Activated CD4-positive, alpha-beta T cell treated with anti-CD3 and anti-CD28 coated beads for 36 hours (primary cell): ENCODE results near the gene HSPH1. TPM values are rescaled to one million over a fixed set of nuclear protein-coding genes. Genes with fewer than 3 reads are reported as not detected.
A peak's percentile ranks its signal among the peaks of the same experiment; 100 is the strongest.

ENCODE experiments used
- ATAC-seq: fragments of 200-7000 bp; cut with Tn5 transposase; one replicate; pipeline ENCODE4 v1.10.0; 2021; ENCODE audit warnings: mild to moderate bottlenecking, moderate library complexity
- CTCF ChIA-PET: fragments of 350-600 bp; sonication (Branson Sonifier 250); formaldehyde crosslinking; loops from one replicate; lab custom pipeline; 2021; ENCODE audit warnings: antibody characterized with exemption; lab: Charles Lee
- POLR2A ChIA-PET: fragments of 350-600 bp; sonication (Branson Sonifier 250); formaldehyde crosslinking; loops from one replicate; lab custom pipeline; 2021; ENCODE audit warnings: antibody characterized with exemption, inconsistent platforms; lab: Charles Lee
- DNase-seq: peaks from one replicate; pipeline ENCODE4 v3.0.0-alpha.2; 2020
- H3K27ac Mint-ChIP-seq: one replicate; pipeline ENCODE4 v1.8.0; 2021; ENCODE audit warnings: mixed read lengths
- H3K27me3 Mint-ChIP-seq: one replicate; pipeline ENCODE4 v1.8.0; 2021; ENCODE audit warnings: mixed read lengths
- H3K36me3 Mint-ChIP-seq: one replicate; pipeline ENCODE4 v1.8.0; 2021; ENCODE audit warnings: low read depth, mixed read lengths
- H3K4me1 Mint-ChIP-seq: one replicate; pipeline ENCODE4 v1.8.0; 2021; ENCODE audit warnings: mixed read lengths
- H3K4me3 Mint-ChIP-seq: one replicate; pipeline ENCODE4 v1.8.0; 2021; ENCODE audit warnings: mild to moderate bottlenecking, moderate library complexity, mixed read lengths
- H3K9me3 Mint-ChIP-seq: one replicate; pipeline ENCODE4 v1.8.0; 2021; ENCODE audit warnings: low read depth, mixed read lengths
- intact Hi-C, 2 experiments: fragments of 100-400 bp; cut with DNase I in 1 of 2; cut with micrococcal nuclease in 1 of 2; formaldehyde crosslinking; loops; one replicate each; pipeline versions ENCODE4 v1.14.2 to v1.15.1; 2022 to 2024; cut with DNase I, micrococcal nuclease
- total RNA-seq, 2 experiments: library from RNA; stranded (reverse); gene quantifications; one replicate each; pipeline ENCODE4 v1.2.3, GENCODE V29; 2021

The HSPH1 gene
- total RNA-seq, 2 experiments from 2014 or later = 229 to 259 TPM

- ChIA-PET CTCF (interaction anchor here (1.0 kb wide), 1 partner anchor 49 kb away, joined by 3 read pairs; no protein-coding TSS in a partner anchor), POLR2A (no interaction called here)
- ATAC-seq (no peak), DNase-seq (no peak)
- Mint-ChIP-seq H3K27me3 (peaks cover 31% of the 10 kb centered on the region), H3K9me3 (no peaks in the 10 kb centered on the region), H3K4me3 (no peak overlapping the region), H3K36me3 (no peaks in the 10 kb centered on the region), H3K27ac (no peak overlapping the region), H3K4me1 (peaks cover 5% of the 10 kb centered on the region)
- intact Hi-C loops = no loop called here
Measured at GRCh38 chr13:31094331-31095015, 67.2 kb downstream of the HSPH1 start.

- POLR2A ChIA-PET = no interaction called here
- CTCF ChIA-PET = interaction anchor here (0.7 kb wide), 1 partner anchor 22 kb away, joined by 3 read pairs; no protein-coding TSS in a partner anchor
- ATAC-seq = no peak
- H3K4me3 Mint-ChIP-seq = no peak overlapping the region
- H3K4me1 Mint-ChIP-seq = peaks cover 5% of the 10 kb centered on the region
- no peak overlapping the region for H3K27ac Mint-ChIP-seq
- intact Hi-C loops = no loop called here
- H3K36me3 Mint-ChIP-seq = no peaks in the 10 kb centered on the region
- no peak for DNase-seq
- H3K9me3 Mint-ChIP-seq = no peaks in the 10 kb centered on the region
- peaks cover 27% of the 10 kb centered on the region for H3K27me3 Mint-ChIP-seq
Measured at GRCh38 chr13:31093145-31093885, 68.4 kb downstream of the HSPH1 start.

GRCh38 chr13:31092646-31093045 lies 69.1 kb downstream of the HSPH1 start:
- ATAC-seq = no peak
- CTCF ChIA-PET = no interaction called here
- intact Hi-C loops = no loop called here

GRCh38 chr13:31090961-31091624 lies 70.6 kb downstream of the HSPH1 start:
- H3K9me3 Mint-ChIP-seq = no peaks in the 10 kb centered on the region
- H3K27me3 Mint-ChIP-seq = peaks cover 29% of the 10 kb centered on the region
- ChIA-PET POLR2A (no interaction called here), CTCF (interaction anchor here (0.7 kb wide), 1 partner anchor 32 kb away, joined by 3 read pairs; no protein-coding TSS in a partner anchor)
- intact Hi-C loops = no loop called here
- no peaks in the 10 kb centered on the region for H3K36me3 Mint-ChIP-seq
- peak; percentile 39 for ATAC-seq
- no peak overlapping the region for H3K27ac Mint-ChIP-seq
- DNase-seq = peak; percentile 21
- no peak overlapping the region for H3K4me3 Mint-ChIP-seq
- H3K4me1 Mint-ChIP-seq = peaks cover 5% of the 10 kb centered on the region

More at GRCh38 chr13:31092646-31093045, 69.1 kb downstream of the HSPH1 start:
- Mint-ChIP-seq H3K27ac (no peak overlapping the region), H3K9me3 (no peaks in the 10 kb centered on the region), H3K36me3 (no peaks in the 10 kb centered on the region), H3K4me3 (no peak overlapping the region), H3K4me1 (peaks cover 5% of the 10 kb centered on the region), H3K27me3 (peaks cover 26% of the 10 kb centered on the region)
- POLR2A ChIA-PET = no interaction called here
- no peak for DNase-seq

GRCh38 chr13:31090096-31090495 lies 71.6 kb downstream of the HSPH1 start:
- CTCF ChIA-PET = interaction anchor here (1.1 kb wide), 1 partner anchor 109 kb away, joined by 3 read pairs; no protein-coding TSS in a partner anchor
- ATAC-seq = no peak
- intact Hi-C loops = no loop called here
- Mint-ChIP-seq H3K27ac (no peak overlapping the region), H3K9me3 (no peaks in the 10 kb centered on the region), H3K4me1 (peaks cover 5% of the 10 kb centered on the region), H3K27me3 (peaks cover 25% of the 10 kb centered on the region), H3K4me3 (no peak overlapping the region), H3K36me3 (no peaks in the 10 kb centered on the region)
- no peak for DNase-seq
- POLR2A ChIA-PET = no interaction called here

GRCh38 chr13:31089649-31090048 lies 72.1 kb downstream of the HSPH1 start:
- ATAC-seq = no peak

GRCh38 chr13:31088826-31089420 lies 72.8 kb downstream of the HSPH1 start:
- CTCF ChIA-PET = interaction anchor here (0.7 to 1.1 kb wide), 2 partner anchors 17 to 108 kb away, joined by 3 read pairs; no protein-coding TSS in a partner anchor
- POLR2A ChIA-PET = interaction anchor here (0.6 kb wide), 3 partner anchors 14 to 249 kb away, joined by 3 to 4 read pairs (median 3); no protein-coding TSS in a partner anchor
- DNase-seq = no peak
- no peaks in the 10 kb centered on the region for H3K9me3 Mint-ChIP-seq
- no peak overlapping the region for H3K27ac Mint-ChIP-seq
- H3K4me3 Mint-ChIP-seq = no peak overlapping the region
- intact Hi-C loops = no loop called here
- ATAC-seq = no peak
- H3K27me3 Mint-ChIP-seq = peaks cover 23% of the 10 kb centered on the region
- H3K4me1 Mint-ChIP-seq = peaks cover 5% of the 10 kb centered on the region
- H3K36me3 Mint-ChIP-seq = no peaks in the 10 kb centered on the region

More at GRCh38 chr13:31089649-31090048, 72.1 kb downstream of the HSPH1 start:
- Mint-ChIP-seq H3K27me3 (peaks cover 25% of the 10 kb centered on the region), H3K9me3 (no peaks in the 10 kb centered on the region), H3K27ac (no peak overlapping the region), H3K4me3 (no peak overlapping the region), H3K36me3 (no peaks in the 10 kb centered on the region), H3K4me1 (peaks cover 5% of the 10 kb centered on the region)
- DNase-seq = no peak
- intact Hi-C loops = no loop called here
- ChIA-PET POLR2A (interaction anchor here (0.6 kb wide), 1 partner anchor 17 kb away, joined by 3 read pairs; no protein-coding TSS in a partner anchor), CTCF (interaction anchor here (0.7 to 1.1 kb wide), 2 partner anchors 16 to 109 kb away, joined by 3 read pairs; no protein-coding TSS in a partner anchor)

Other genes starting within 250 kb of the HSPH1 start
- not detected for gene TEX26, start 229.2 kb downstream of the HSPH1 start, total RNA-seq
- gene B3GLCT, start 38.1 kb upstream of the HSPH1 start, total RNA-seq = 1 to 10 TPM; 2.1 to 2.4 TPM